NCI-H2107 treated with DMSO at 0.1 percent for 48 hours (cell line): ENCODE data around the gene RAB38.

Source experiments
- DNase-seq: peaks from one replicate; lab custom pipeline; 2025; ENCODE audit not compliant: unreplicated experiment; lab: John Stamatoyannopoulos, UW

RAB38 gene

GRCh38 chr11:88170673-88171072 is 4.6 kb downstream of the RAB38 start:
- no peak for DNase-seq

- no peak for DNase-seq
These were observed 5.4 kb downstream of the RAB38 start for GRCh38 chr11:88169881-88170280.

GRCh38 chr11:88169471-88169870 is 5.8 kb downstream of the RAB38 start:
- no peak for DNase-seq

- DNase-seq: no peak
These were observed 7.4 kb downstream of the RAB38 start for GRCh38 chr11:88167853-88168252.

- DNase-seq: no peak
These were observed 10.2 kb downstream of the RAB38 start for GRCh38 chr11:88164806-88165585.

- DNase-seq: no peak
These were observed 10.9 kb downstream of the RAB38 start for GRCh38 chr11:88164320-88164719.

GRCh38 chr11:88158081-88158480 is 17.2 kb downstream of the RAB38 start:
- DNase-seq: no peak

GRCh38 chr11:88157370-88157769 is 17.9 kb downstream of the RAB38 start:
- DNase-seq: no peak

GRCh38 chr11:88152381-88152780 is 22.9 kb downstream of the RAB38 start:
- no peak for DNase-seq

- DNase-seq: no peak
These were observed 23.5 kb downstream of the RAB38 start for GRCh38 chr11:88151709-88152265.

GRCh38 chr11:88146106-88146505 is 29.1 kb downstream of the RAB38 start:
- no peak for DNase-seq

- no peak for DNase-seq
These were observed 35.4 kb downstream of the RAB38 start for GRCh38 chr11:88139865-88140264.

- DNase-seq: no peak
These were observed 43.3 kb downstream of the RAB38 start for GRCh38 chr11:88131764-88132470.

GRCh38 chr11:88122956-88123355 is 52.3 kb downstream of the RAB38 start:
- DNase-seq: no peak

- no peak for DNase-seq
These were observed 55.7 kb downstream of the RAB38 start for GRCh38 chr11:88119561-88119960.

- no peak for DNase-seq
These were observed 57.9 kb downstream of the RAB38 start for GRCh38 chr11:88117281-88117858.

GRCh38 chr11:88115828-88116755 is 59.2 kb downstream of the RAB38 start:
- no peak for DNase-seq

- no peak for DNase-seq
These were observed 60.7 kb downstream of the RAB38 start for GRCh38 chr11:88114486-88115045.

GRCh38 chr11:88106666-88107065 is 68.6 kb downstream of the RAB38 start:
- DNase-seq: no peak

GRCh38 chr11:88105951-88106350 is 69.3 kb downstream of the RAB38 start:
- DNase-seq: no peak
